IMR-90 (cell line): Measurements from ENCODE around the gene PITPNM3.

Source experiments
- CHD1 ChIP-seq: IDR thresholded peaks from 2 replicates; pipeline ENCODE4 v1.6.1; 2012; ENCODE audit warnings: low read depth, low read length, improper control_type of control experiment
- CTCF ChIP-seq: conservative IDR thresholded peaks from 2 replicates; pipeline ENCODE4 v1.5.1; 2012; ENCODE audit warnings: mild to moderate bottlenecking, low read depth, low read length, improper control_type of control experiment
- MAFK ChIP-seq: IDR thresholded peaks from 2 replicates; pipeline ENCODE4 v1.6.1; 2012; ENCODE audit warnings: low read depth, low read length, improper control_type of control experiment
- MAZ ChIP-seq: IDR thresholded peaks from 2 replicates; pipeline ENCODE4 v1.6.1; 2012; ENCODE audit warnings: low read depth, mild to moderate bottlenecking, low read length, improper control_type of control experiment, moderate library complexity, borderline replicate concordance
- POLR2A ChIP-seq: IDR thresholded peaks from 2 replicates; pipeline ENCODE4 v1.6.1; 2012; ENCODE audit warnings: mild to moderate bottlenecking, low read depth, low read length
- RAD21 ChIP-seq: IDR thresholded peaks from 2 replicates; pipeline ENCODE4 v1.6.1; 2012; ENCODE audit warnings: low read length, improper control_type of control experiment
- RCOR1 ChIP-seq: IDR thresholded peaks from 2 replicates; pipeline ENCODE4 v1.6.1; 2012; ENCODE audit warnings: mild to moderate bottlenecking, low read length, improper control_type of control experiment; ENCODE audit not compliant: insufficient replicate concordance
- RFX5 ChIP-seq: IDR thresholded peaks from 2 replicates; pipeline ENCODE4 v1.8.0; 2012; ENCODE audit warnings: low read depth, mild to moderate bottlenecking, low read length, moderate library complexity
- SMC3 ChIP-seq: fragments of 150-350 bp; IDR thresholded peaks from 2 replicates; pipeline ENCODE4 v1.6.1; 2016; ENCODE audit warnings: low read depth, mild to moderate bottlenecking, antibody characterized with exemption, low read length, moderate library complexity
- TF ChIP-seq, protein P1 (sequence below): fragments of 150-350 bp; IDR thresholded peaks from 2 replicates; pipeline ENCODE4 v1.6.1; 2017; ENCODE audit warnings: mild to moderate bottlenecking, antibody characterized with exemption, low read length, low read depth

GRCh38 chr17:6464446-6465041 is 91.8 kb downstream of the PITPNM3 start:
- TF ChIP-seq POLR2A, result no peak
- TF ChIP-seq CHD1, result no peak
- TF ChIP-seq MAZ, result no peak
- TF ChIP-seq CTCF, result no peak
- TF ChIP-seq, protein P1, sequence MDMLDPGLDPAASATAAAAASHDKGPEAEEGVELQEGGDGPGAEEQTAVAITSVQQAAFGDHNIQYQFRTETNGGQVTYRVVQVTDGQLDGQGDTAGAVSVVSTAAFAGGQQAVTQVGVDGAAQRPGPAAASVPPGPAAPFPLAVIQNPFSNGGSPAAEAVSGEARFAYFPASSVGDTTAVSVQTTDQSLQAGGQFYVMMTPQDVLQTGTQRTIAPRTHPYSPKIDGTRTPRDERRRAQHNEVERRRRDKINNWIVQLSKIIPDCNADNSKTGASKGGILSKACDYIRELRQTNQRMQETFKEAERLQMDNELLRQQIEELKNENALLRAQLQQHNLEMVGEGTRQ, result no peak
- TF ChIP-seq MAFK, result no peak
- TF ChIP-seq SMC3, result no peak
- no peak for TF ChIP-seq RFX5
- no peak for TF ChIP-seq RAD21
- no peak for TF ChIP-seq RCOR1
